Measurements from ENCODE around the gene AR.

AR gene

DNA sequence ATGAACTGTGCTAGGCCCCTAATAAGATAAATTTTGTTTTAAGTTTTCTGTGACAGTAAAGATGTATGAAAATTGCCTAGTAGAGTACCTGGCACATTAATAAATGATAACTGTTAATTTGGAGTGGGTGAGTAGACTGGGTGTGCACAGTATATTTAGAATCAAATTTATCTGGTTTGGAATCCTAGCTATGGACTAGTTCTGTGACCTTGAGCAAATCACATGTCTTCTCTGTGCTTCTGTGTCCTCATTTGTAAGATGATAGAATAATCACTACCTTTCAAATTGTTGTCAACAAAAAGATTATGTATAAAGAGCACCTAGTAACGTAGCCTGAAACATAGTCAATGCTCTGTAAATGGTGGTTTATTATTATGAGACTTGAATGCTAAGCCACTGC lies 170.2 kb downstream of the AR start:
- no peaks in the 10 kb centered on the region for H3K9me3 Mint-ChIP-seq
- intact Hi-C loops (cut with micrococcal nuclease), result no loop called here
- peaks cover 6% of the 10 kb centered on the region for H3K4me1 Mint-ChIP-seq (ENCODE audit: low read depth)
- H3K27me3 Mint-ChIP-seq, result no peaks in the 10 kb centered on the region
- H3K4me3 Mint-ChIP-seq, result no peak overlapping the region
- H3K36me3 Mint-ChIP-seq (ENCODE audit: low read depth), result no peaks in the 10 kb centered on the region
- no peak overlapping the region for H3K27ac Mint-ChIP-seq

DNA sequence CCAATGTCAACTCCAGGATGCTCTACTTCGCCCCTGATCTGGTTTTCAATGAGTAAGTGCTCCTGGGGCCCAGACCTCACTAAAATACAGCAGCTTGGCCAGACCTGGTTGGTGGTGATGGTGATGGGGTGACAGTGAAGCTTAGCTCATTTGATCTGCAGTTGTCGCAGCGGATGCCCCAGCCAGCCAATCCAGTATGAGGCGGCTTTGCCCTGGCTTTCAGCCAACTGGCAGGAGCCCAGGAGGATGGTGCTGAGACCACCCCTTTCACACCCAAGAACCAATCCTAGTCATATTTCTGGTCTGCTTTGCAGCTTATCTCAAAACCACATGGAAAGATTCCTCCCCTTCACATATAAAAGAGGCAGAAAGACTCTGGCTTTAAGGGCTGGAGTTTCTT lies 173.8 kb downstream of the AR start:
- Mint-ChIP-seq H3K4me3 (no peak overlapping the region), H3K27ac (no peak overlapping the region), H3K4me1 (ENCODE audit: low read depth) (peaks cover 14% of the 10 kb centered on the region), H3K9me3 (no peaks in the 10 kb centered on the region), H3K36me3 (ENCODE audit: low read depth) (no peaks in the 10 kb centered on the region), H3K27me3 (no peaks in the 10 kb centered on the region)
- intact Hi-C loops (cut with micrococcal nuclease), result no loop called here

DNA sequence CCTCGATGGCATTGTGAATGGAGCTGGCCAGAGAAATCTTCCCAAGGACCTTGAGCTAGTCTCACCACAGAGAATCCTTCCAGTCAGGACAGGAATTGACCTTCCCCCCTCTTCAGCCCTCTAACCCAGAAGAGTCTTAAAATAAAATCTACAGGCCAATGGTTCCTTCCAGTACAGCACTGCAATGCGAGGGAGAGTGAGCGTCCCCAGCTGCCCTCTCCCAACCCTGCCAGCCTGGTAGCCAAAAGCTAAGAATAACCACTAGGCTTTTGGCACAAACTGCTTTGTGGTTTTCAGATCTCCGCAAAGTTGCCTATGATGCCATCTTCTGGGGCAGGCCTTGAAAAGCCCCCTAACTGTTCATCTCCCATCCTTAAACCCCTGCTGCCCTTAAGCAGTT lies 175.1 kb downstream of the AR start:
- Mint-ChIP-seq H3K36me3 (ENCODE audit: low read depth) (no peaks in the 10 kb centered on the region), H3K4me3 (no peak overlapping the region), H3K4me1 (ENCODE audit: low read depth) (peaks cover 27% of the 10 kb centered on the region), H3K9me3 (no peaks in the 10 kb centered on the region), H3K27ac (no peak overlapping the region), H3K27me3 (no peaks in the 10 kb centered on the region)
- intact Hi-C loops (cut with micrococcal nuclease), result no loop called here

DNA sequence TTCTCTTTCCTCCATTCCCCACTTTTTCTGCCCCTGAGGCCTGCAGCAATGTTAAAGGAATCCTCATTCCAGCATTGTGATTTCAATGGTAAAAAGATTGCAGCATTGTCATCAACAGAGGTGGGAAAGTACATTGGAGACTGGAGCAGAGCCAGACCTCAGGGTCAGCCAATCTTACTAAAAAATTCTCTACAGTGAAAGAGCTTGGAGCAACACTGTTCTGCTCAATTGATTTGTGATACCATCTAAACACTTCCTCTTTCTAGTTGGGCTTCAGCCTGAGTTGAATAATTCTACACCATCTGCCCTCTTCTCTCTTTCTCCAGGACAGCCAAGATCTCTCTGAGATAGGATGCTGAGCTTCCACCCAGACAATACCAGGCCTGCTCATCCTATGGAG lies 176.5 kb downstream of the AR start:
- Mint-ChIP-seq H3K9me3 (no peaks in the 10 kb centered on the region), H3K27me3 (no peaks in the 10 kb centered on the region)
- intact Hi-C loops (cut with micrococcal nuclease), result no loop called here

GRCh38 chrX:67721321-67721720 lies 177.5 kb downstream of the AR start:
- Mint-ChIP-seq H3K9me3 (no peaks in the 10 kb centered on the region), H3K4me1 (ENCODE audit: low read depth) (peaks cover 47% of the 10 kb centered on the region), H3K4me3 (no peak overlapping the region), H3K36me3 (ENCODE audit: low read depth) (no peaks in the 10 kb centered on the region), H3K27ac (no peak overlapping the region), H3K27me3 (no peaks in the 10 kb centered on the region)
- intact Hi-C loops (cut with micrococcal nuclease), result no loop called here

More for the DNA sequence above, 176.5 kb downstream of the AR start:
- Mint-ChIP-seq H3K27ac (no peak overlapping the region), H3K4me1 (ENCODE audit: low read depth) (peaks cover 37% of the 10 kb centered on the region), H3K4me3 (no peak overlapping the region), H3K36me3 (ENCODE audit: low read depth) (no peaks in the 10 kb centered on the region)

DNA sequence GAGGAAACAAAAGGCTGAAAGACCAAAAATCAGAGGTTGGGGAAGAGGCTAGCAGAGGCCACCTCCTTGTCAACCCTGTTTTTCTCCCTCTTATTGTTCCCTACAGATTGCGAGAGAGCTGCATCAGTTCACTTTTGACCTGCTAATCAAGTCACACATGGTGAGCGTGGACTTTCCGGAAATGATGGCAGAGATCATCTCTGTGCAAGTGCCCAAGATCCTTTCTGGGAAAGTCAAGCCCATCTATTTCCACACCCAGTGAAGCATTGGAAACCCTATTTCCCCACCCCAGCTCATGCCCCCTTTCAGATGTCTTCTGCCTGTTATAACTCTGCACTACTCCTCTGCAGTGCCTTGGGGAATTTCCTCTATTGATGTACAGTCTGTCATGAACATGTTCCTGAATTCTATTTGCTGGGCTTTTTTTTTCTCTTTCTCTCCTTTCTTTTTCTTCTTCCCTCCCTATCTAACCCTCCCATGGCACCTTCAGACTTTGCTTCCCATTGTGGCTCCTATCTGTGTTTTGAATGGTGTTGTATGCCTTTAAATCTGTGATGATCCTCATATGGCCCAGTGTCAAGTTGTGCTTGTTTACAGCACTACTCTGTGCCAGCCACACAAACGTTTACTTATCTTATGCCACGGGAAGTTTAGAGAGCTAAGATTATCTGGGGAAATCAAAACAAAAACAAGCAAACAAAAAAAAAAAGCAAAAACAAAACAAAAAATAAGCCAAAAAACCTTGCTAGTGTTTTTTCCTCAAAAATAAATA lies 179.9 kb downstream of the AR start:
- no peak overlapping the region for H3K4me3 Mint-ChIP-seq
- H3K36me3 Mint-ChIP-seq (ENCODE audit: low read depth), result no peaks in the 10 kb centered on the region
- peaks cover 60% of the 10 kb centered on the region for H3K4me1 Mint-ChIP-seq (ENCODE audit: low read depth)
- intact Hi-C loops (cut with micrococcal nuclease), result no loop called here
- H3K27me3 Mint-ChIP-seq, result no peaks in the 10 kb centered on the region
- H3K27ac Mint-ChIP-seq, result no peak overlapping the region
- no peaks in the 10 kb centered on the region for H3K9me3 Mint-ChIP-seq

DNA sequence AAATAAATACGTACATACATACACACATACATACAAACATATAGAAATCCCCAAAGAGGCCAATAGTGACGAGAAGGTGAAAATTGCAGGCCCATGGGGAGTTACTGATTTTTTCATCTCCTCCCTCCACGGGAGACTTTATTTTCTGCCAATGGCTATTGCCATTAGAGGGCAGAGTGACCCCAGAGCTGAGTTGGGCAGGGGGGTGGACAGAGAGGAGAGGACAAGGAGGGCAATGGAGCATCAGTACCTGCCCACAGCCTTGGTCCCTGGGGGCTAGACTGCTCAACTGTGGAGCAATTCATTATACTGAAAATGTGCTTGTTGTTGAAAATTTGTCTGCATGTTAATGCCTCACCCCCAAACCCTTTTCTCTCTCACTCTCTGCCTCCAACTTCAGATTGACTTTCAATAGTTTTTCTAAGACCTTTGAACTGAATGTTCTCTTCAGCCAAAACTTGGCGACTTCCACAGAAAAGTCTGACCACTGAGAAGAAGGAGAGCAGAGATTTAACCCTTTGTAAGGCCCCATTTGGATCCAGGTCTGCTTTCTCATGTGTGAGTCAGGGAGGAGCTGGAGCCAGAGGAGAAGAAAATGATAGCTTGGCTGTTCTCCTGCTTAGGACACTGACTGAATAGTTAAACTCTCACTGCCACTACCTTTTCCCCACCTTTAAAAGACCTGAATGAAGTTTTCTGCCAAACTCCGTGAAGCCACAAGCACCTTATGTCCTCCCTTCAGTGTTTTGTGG lies 180.7 kb downstream of the AR start:
- intact Hi-C loops (cut with micrococcal nuclease), result no loop called here
- H3K4me1 Mint-ChIP-seq (ENCODE audit: low read depth), result peaks cover 60% of the 10 kb centered on the region

GRCh38 chrX:67725471-67725870 lies 181.7 kb downstream of the AR start:
- H3K4me3 Mint-ChIP-seq, result no peak overlapping the region
- intact Hi-C loops (cut with micrococcal nuclease), result no loop called here
- peak overlapping the region; percentile 41 for H3K27ac Mint-ChIP-seq
- H3K27me3 Mint-ChIP-seq, result no peaks in the 10 kb centered on the region
- peaks cover 53% of the 10 kb centered on the region for H3K4me1 Mint-ChIP-seq (ENCODE audit: low read depth)
- no peaks in the 10 kb centered on the region for H3K36me3 Mint-ChIP-seq (ENCODE audit: low read depth)
- H3K9me3 Mint-ChIP-seq, result no peaks in the 10 kb centered on the region

More for the DNA sequence above, 180.7 kb downstream of the AR start:
- H3K9me3 Mint-ChIP-seq, result no peaks in the 10 kb centered on the region
- H3K27me3 Mint-ChIP-seq, result no peaks in the 10 kb centered on the region
- no peaks in the 10 kb centered on the region for H3K36me3 Mint-ChIP-seq (ENCODE audit: low read depth)
- H3K27ac Mint-ChIP-seq, result no peak overlapping the region
- no peak overlapping the region for H3K4me3 Mint-ChIP-seq

- Mint-ChIP-seq H3K27ac (peak overlapping the region; percentile 41), H3K4me3 (no peak overlapping the region), H3K36me3 (ENCODE audit: low read depth) (no peaks in the 10 kb centered on the region), H3K27me3 (no peaks in the 10 kb centered on the region), H3K9me3 (no peaks in the 10 kb centered on the region), H3K4me1 (ENCODE audit: low read depth) (peaks cover 48% of the 10 kb centered on the region)
- intact Hi-C loops (cut with micrococcal nuclease), result no loop called here
Measured at GRCh38 chrX:67726018-67726417, 182.2 kb downstream of the AR start.

- Mint-ChIP-seq H3K36me3 (ENCODE audit: low read depth) (no peaks in the 10 kb centered on the region), H3K9me3 (no peaks in the 10 kb centered on the region), H3K27me3 (no peaks in the 10 kb centered on the region), H3K4me3 (no peak overlapping the region), H3K27ac (peak overlapping the region; percentile 61), H3K4me1 (ENCODE audit: low read depth) (peaks cover 51% of the 10 kb centered on the region)
- intact Hi-C loops (cut with micrococcal nuclease), result no loop called here
Measured at GRCh38 chrX:67727576-67727975, 183.8 kb downstream of the AR start.

GRCh38 chrX:67730296-67730695 lies 186.5 kb downstream of the AR start:
- no peaks in the 10 kb centered on the region for H3K27me3 Mint-ChIP-seq
- no peaks in the 10 kb centered on the region for H3K9me3 Mint-ChIP-seq
- intact Hi-C loops (cut with micrococcal nuclease), result no loop called here
- H3K4me1 Mint-ChIP-seq (ENCODE audit: low read depth), result peaks cover 38% of the 10 kb centered on the region
- H3K36me3 Mint-ChIP-seq (ENCODE audit: low read depth), result no peaks in the 10 kb centered on the region
- no peak overlapping the region for H3K4me3 Mint-ChIP-seq
- no peak overlapping the region for H3K27ac Mint-ChIP-seq

DNA sequence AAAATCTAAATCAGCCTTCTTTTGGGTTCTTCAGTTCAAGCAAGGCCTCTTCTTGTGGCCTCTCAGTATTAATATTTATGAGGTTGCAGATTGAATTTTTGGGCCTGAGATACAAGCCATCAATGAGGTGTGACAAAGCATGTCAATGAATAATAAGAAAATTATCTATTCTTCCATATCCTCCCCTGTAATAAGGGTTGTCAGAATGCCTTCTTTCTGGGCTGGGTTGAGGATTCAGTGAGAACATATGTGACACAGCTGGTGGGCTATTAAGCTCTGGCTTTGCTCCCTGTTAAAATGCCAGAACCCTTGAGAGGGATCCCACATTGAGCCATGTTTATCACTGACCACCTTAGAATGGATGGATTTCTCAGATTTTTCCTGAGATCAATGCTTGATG lies 187.2 kb downstream of the AR start:
- peaks cover 36% of the 10 kb centered on the region for H3K4me1 Mint-ChIP-seq (ENCODE audit: low read depth)
- no peak overlapping the region for H3K27ac Mint-ChIP-seq
- intact Hi-C loops (cut with micrococcal nuclease), result no loop called here
- H3K9me3 Mint-ChIP-seq, result no peaks in the 10 kb centered on the region
- H3K4me3 Mint-ChIP-seq, result no peak overlapping the region
- no peaks in the 10 kb centered on the region for H3K36me3 Mint-ChIP-seq (ENCODE audit: low read depth)
- no peaks in the 10 kb centered on the region for H3K27me3 Mint-ChIP-seq

GRCh38 chrX:67732864-67733263 lies 189.0 kb downstream of the AR start:
- Mint-ChIP-seq H3K4me1 (ENCODE audit: low read depth) (peaks cover 28% of the 10 kb centered on the region), H3K27ac (no peak overlapping the region), H3K9me3 (no peaks in the 10 kb centered on the region), H3K4me3 (no peak overlapping the region), H3K36me3 (ENCODE audit: low read depth) (no peaks in the 10 kb centered on the region), H3K27me3 (no peaks in the 10 kb centered on the region)
- intact Hi-C loops (cut with micrococcal nuclease), result no loop called here

DNA sequence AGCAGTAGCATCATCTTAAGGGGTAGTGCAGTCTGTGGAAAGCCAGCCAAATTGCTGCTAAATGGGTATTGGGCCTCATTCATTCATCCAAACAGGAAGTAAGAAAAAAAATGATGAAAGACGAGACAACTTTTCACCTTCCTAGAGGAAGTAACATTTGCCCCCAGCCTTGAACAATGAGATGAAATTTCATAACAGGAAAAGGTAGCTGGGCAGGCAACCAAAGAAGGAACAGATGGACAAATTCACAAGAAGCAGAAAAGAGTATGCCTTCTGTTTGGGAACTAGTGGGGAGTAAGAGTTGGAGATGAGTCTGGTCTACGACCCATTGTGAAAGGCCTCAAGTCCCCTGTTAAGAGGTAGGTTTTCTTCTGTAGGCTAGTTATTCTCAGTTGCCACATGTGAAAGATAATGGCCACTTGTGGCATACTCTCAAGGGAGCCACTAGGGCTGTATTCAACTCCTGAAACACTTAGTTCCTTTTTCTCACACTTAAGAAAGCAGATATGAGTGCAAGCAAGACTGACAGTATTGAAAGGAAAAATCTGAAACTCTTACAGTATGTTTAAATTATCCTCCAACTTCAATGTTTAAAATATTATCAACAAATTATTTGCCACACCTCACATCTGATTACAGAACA lies 190.4 kb downstream of the AR start:
- Mint-ChIP-seq H3K4me3 (no peak overlapping the region), H3K27me3 (no peaks in the 10 kb centered on the region), H3K4me1 (ENCODE audit: low read depth) (peaks cover 28% of the 10 kb centered on the region), H3K27ac (no peak overlapping the region), H3K36me3 (ENCODE audit: low read depth) (no peaks in the 10 kb centered on the region), H3K9me3 (no peaks in the 10 kb centered on the region)
- intact Hi-C loops (cut with micrococcal nuclease), result no loop called here
